Effector memory CD4-positive, alpha-beta T cell (primary cell): ENCODE measurements around the gene MARCHF6.
"Not testable (repeated sequence)": the region's sequence is repeated elsewhere in the genome, so short reads cannot be mapped to it uniquely, and the experiment has no call there.

Source experiments
- DNase-seq, 3 donors: peaks; one replicate each; pipeline ENCODE4 v3.0.0-alpha.2; 2020
- H3K27ac ChIP-seq: 2 replicates; pipeline ENCODE4 v1.7.0; 2013; ENCODE audit warnings: mild to moderate bottlenecking, low read length, moderate library complexity; ENCODE audit not compliant: insufficient read depth, poor library complexity, severe bottlenecking
- H3K27me3 ChIP-seq: replicated peaks from 2 replicates; pipeline ENCODE4 v1.7.0; 2013; ENCODE audit warnings: mild to moderate bottlenecking, low read length; ENCODE audit not compliant: insufficient read depth, control insufficient read depth, poor library complexity, severe bottlenecking
- H3K36me3 ChIP-seq: 2 replicates; pipeline ENCODE4 v1.7.0; 2013; ENCODE audit warnings: mild to moderate bottlenecking, low read length, moderate library complexity; ENCODE audit not compliant: control insufficient read depth, insufficient read depth
- H3K4me1 ChIP-seq: 2 replicates; pipeline ENCODE4 v1.7.0; 2013; ENCODE audit warnings: low read length, mild to moderate bottlenecking; ENCODE audit not compliant: control insufficient read depth, insufficient read depth, poor library complexity, severe bottlenecking
- H3K4me3 ChIP-seq: 2 replicates; pipeline ENCODE4 v1.7.0; 2013; ENCODE audit warnings: low read length, low read depth, mild to moderate bottlenecking; ENCODE audit not compliant: insufficient read depth, poor library complexity, severe bottlenecking
- H3K9me3 ChIP-seq: 2 replicates; pipeline ENCODE4 v1.7.0; 2013; ENCODE audit warnings: mild to moderate bottlenecking, low read length, moderate library complexity; ENCODE audit not compliant: control insufficient read depth
- total RNA-seq, 3 donors: gene quantifications; one replicate each; lab custom pipeline; 2026; lab: John Stamatoyannopoulos, UW

Gene MARCHF6
- 172 to 202 (median 199) reads per million in 3 donors for total RNA-seq

- peak within 1 kb of the TSS; percentile 84 for H3K27ac ChIP-seq
- DNase-seq, result peak; percentile 93 to 96 (median 94)
- H3K4me1 ChIP-seq, result peaks cover 11% of the 10 kb centered on the region
- H3K9me3 ChIP-seq, result no peaks in the 10 kb centered on the region
- peak within 1 kb of the TSS; percentile 72 for H3K4me3 ChIP-seq
- no peaks in the 10 kb centered on the region for H3K27me3 ChIP-seq
- no peaks in the 10 kb centered on the region for H3K36me3 ChIP-seq
These were observed at the start of gene MARCHF6 for GRCh38 chr5:10353241-10354047. Gene MARCHF6 (plus strand): TSS chr5:10353695. CDS start chr5:10353899, 204 bp downstream.

GRCh38 chr5:10303699-10304170 is 49.8 kb upstream of the MARCHF6 start:
- Histone ChIP-seq H3K4me1 (peaks cover 3% of the 10 kb centered on the region), H3K9me3 (no peaks in the 10 kb centered on the region), H3K36me3 (no peaks in the 10 kb centered on the region), H3K4me3 (no peak overlapping the region), H3K27me3 (no peaks in the 10 kb centered on the region), H3K27ac (no peak overlapping the region)
- DNase-seq, result no peak

DNA sequence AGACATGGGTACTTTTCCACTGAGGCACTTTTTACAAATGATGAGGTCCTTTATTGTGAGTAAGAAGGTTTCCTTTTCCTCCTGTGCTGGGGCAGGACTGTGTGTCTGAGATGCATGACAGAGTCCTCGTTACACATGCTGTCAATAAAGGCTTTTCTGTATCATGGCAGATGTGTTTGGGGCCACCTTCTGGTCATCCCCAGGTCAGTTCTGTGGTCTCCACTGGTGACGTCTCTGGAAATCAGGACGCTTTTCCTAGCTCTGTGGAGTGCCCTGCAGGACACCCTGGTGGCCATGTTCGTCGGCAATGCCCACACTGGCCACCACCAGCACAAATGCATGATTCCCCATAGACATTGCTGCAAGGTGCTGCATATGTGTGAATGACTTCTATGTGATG is 48.6 kb upstream of the MARCHF6 start:
- H3K27ac ChIP-seq, result no peak overlapping the region
- H3K4me1 ChIP-seq, result peaks cover 3% of the 10 kb centered on the region
- DNase-seq, result no peak
- no peak overlapping the region for H3K4me3 ChIP-seq
- H3K27me3 ChIP-seq, result no peaks in the 10 kb centered on the region
- no peaks in the 10 kb centered on the region for H3K9me3 ChIP-seq
- H3K36me3 ChIP-seq, result no peaks in the 10 kb centered on the region

DNA sequence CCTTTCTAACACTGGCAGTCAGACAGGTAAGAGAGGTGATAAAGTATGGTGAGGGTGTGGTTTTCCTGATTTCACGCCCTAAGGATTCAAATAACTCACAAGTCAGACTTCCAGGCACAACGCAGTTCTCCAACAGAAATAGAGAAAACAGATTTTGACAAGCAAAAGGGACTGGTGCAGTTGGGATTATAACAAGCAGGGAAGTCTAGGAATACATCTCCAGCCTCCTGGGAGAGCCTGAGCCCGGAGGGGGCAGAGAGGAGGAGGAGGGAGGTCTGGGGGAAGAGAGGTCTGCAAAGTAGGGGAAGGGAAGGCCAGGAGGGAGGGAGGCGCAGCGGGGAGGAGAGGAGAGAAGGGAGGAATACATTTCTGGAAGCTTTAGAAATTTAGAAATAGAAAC is 47.4 kb upstream of the MARCHF6 start:
- Histone ChIP-seq H3K36me3 (no peaks in the 10 kb centered on the region), H3K27me3 (no peaks in the 10 kb centered on the region), H3K9me3 (no peaks in the 10 kb centered on the region), H3K4me1 (peaks cover 3% of the 10 kb centered on the region), H3K27ac (no peak overlapping the region), H3K4me3 (no peak overlapping the region)
- DNase-seq, result no peak

DNA sequence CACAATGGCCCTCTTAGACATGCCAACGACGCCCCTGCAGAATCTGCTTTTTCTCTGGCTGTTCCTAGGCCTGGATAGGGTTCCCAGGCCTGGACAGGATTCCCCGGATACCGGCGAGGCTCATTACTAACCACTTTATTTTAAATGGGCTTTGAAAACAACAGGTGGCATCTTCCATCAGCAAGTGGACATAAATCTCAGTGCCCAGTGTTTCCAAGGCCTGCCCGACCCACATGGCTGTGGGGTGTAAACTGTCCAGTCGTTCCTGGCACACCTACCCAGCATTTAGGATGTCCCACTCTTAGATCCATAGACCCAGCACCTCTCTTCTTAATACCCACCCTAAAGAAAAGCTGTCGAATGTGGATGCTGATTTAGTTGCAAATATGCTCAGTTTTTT is 46.7 kb upstream of the MARCHF6 start:
- Histone ChIP-seq H3K4me1 (peaks cover 3% of the 10 kb centered on the region), H3K4me3 (no peak overlapping the region), H3K9me3 (no peaks in the 10 kb centered on the region), H3K36me3 (no peaks in the 10 kb centered on the region), H3K27me3 (no peaks in the 10 kb centered on the region), H3K27ac (no peak overlapping the region)
- no peak for DNase-seq

GRCh38 chr5:10307206-10308148 is 46.0 kb upstream of the MARCHF6 start, which contains the start of gene CMBL:
Gene CMBL (minus strand): TSS chr5:10307902. CDS start chr5:10290762, 17,140 bp downstream.
- peak within 1 kb of the TSS; percentile 59 for H3K4me3 ChIP-seq
- peaks cover 3% of the 10 kb centered on the region for H3K4me1 ChIP-seq
- H3K9me3 ChIP-seq, result no peaks in the 10 kb centered on the region
- DNase-seq, result no peak
- H3K27me3 ChIP-seq, result no peaks in the 10 kb centered on the region
- no peak within 1 kb of the TSS for H3K27ac ChIP-seq
- H3K36me3 ChIP-seq, result no peaks in the 10 kb centered on the region

- H3K9me3 ChIP-seq, result no peaks in the 10 kb centered on the region
- no peaks in the 10 kb centered on the region for H3K27me3 ChIP-seq
- H3K4me3 ChIP-seq, result no peak overlapping the region
- H3K4me1 ChIP-seq, result peaks cover 3% of the 10 kb centered on the region
- no peak for DNase-seq
- no peaks in the 10 kb centered on the region for H3K36me3 ChIP-seq
- H3K27ac ChIP-seq, result no peak overlapping the region
These were observed 44.7 kb upstream of the MARCHF6 start for GRCh38 chr5:10308844-10309243.

- Histone ChIP-seq H3K9me3 (no peaks in the 10 kb centered on the region), H3K4me3 (no peak overlapping the region), H3K36me3 (no peaks in the 10 kb centered on the region), H3K27ac (no peak overlapping the region), H3K4me1 (peaks cover 3% of the 10 kb centered on the region), H3K27me3 (no peaks in the 10 kb centered on the region)
- no peak for DNase-seq
These were observed 43.3 kb upstream of the MARCHF6 start for GRCh38 chr5:10310066-10310779.

- DNase-seq, H3K4me3 ChIP-seq, H3K4me1 ChIP-seq, H3K36me3 ChIP-seq, H3K9me3 ChIP-seq, H3K27me3 ChIP-seq, H3K27ac ChIP-seq: not testable (repeated sequence)
These were observed 42.5 kb upstream of the MARCHF6 start for GRCh38 chr5:10310835-10311570.
